ENCODE data around the gene RANBP9.

The RANBP9 gene

GRCh38 chr6:13710552-13711323, 897 bp downstream of the RANBP9 start:
- no peak for DNase-seq

- DNase-seq, result no peak
These were observed 1.7 kb downstream of the RANBP9 start for GRCh38 chr6:13709689-13710551.

GRCh38 chr6:13708736-13709135, 2.9 kb downstream of the RANBP9 start:
- no peak for DNase-seq

GRCh38 chr6:13703496-13703895, 8.1 kb downstream of the RANBP9 start:
- DNase-seq, result no peak

- DNase-seq, result no peak
These were observed 8.8 kb downstream of the RANBP9 start for GRCh38 chr6:13702809-13703302.

- DNase-seq, result no peak
These were observed 11.4 kb downstream of the RANBP9 start for GRCh38 chr6:13700232-13700631.

GRCh38 chr6:13698715-13699114, 12.9 kb downstream of the RANBP9 start:
- no peak for DNase-seq

- DNase-seq, result no peak
These were observed 13.8 kb downstream of the RANBP9 start for GRCh38 chr6:13697857-13698256.

- peak; percentile 60 for DNase-seq
These were observed 15.4 kb downstream of the RANBP9 start for GRCh38 chr6:13696226-13696625.

GRCh38 chr6:13695252-13695651, 16.4 kb downstream of the RANBP9 start:
- DNase-seq, result no peak

- no peak for DNase-seq
These were observed 17.1 kb downstream of the RANBP9 start for GRCh38 chr6:13694562-13694961.

GRCh38 chr6:13689511-13690256, 22.0 kb downstream of the RANBP9 start:
- no peak for DNase-seq

GRCh38 chr6:13688692-13689196, 22.9 kb downstream of the RANBP9 start:
- no peak for DNase-seq

- no peak for DNase-seq
These were observed 23.7 kb downstream of the RANBP9 start for GRCh38 chr6:13687917-13688351.

GRCh38 chr6:13684855-13685254, 26.8 kb downstream of the RANBP9 start:
- DNase-seq, result no peak

GRCh38 chr6:13683038-13683437, 28.6 kb downstream of the RANBP9 start:
- no peak for DNase-seq

- no peak for DNase-seq
These were observed 29.3 kb downstream of the RANBP9 start for GRCh38 chr6:13682346-13682745.

- DNase-seq, result no peak
These were observed 30.2 kb downstream of the RANBP9 start for GRCh38 chr6:13681305-13682061.

- DNase-seq, result no peak
These were observed 31.1 kb downstream of the RANBP9 start for GRCh38 chr6:13680448-13680968.

- DNase-seq, result no peak
These were observed 31.6 kb downstream of the RANBP9 start for GRCh38 chr6:13679996-13680395.

GRCh38 chr6:13678255-13678983, 33.2 kb downstream of the RANBP9 start:
- no peak for DNase-seq

All from amniotic stem cell (primary cell).